ENCODE data around the gene TULP4. TPM values are rescaled to one million over a fixed set of nuclear protein-coding genes. Genes with fewer than 3 reads are reported as not detected.

Gene TULP4
- polyA plus RNA-seq, 1 donor (not counting 4 experiments of a cell fraction or from before 2014, with no cell fraction given): 13.1 TPM

DNA sequence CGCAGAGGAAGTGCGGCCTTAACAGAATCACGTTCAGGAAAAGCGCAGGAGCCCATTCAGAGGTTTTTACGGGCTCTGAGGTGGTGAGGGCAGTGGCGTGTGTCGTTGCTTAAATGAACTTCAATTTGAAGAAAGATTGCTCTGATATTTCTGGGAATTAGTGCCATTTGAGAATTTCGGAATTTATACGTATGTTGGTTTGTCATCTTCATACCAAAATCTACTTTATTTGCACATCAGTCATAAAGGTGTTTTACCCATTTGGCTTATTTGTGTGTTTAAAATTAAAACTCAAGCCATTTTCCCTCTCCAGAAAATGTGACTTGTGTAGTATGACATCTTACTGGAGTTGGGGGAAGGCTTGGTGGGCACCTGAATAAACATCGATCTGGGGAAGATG is 48.1 kb upstream of the TULP4 start:
- no peak overlapping the region for H2AFZ ChIP-seq (ENCODE audit: control insufficient read depth, low read length)
- H3K4me3 ChIP-seq (ENCODE audit: control insufficient read depth in 2 of 3, extremely low read depth in 1 of 3, insufficient read depth in 2 of 3, low read depth in 1 of 3, low read length in 3 of 3): no peak overlapping the region
- TF ChIP-seq, protein P1, sequence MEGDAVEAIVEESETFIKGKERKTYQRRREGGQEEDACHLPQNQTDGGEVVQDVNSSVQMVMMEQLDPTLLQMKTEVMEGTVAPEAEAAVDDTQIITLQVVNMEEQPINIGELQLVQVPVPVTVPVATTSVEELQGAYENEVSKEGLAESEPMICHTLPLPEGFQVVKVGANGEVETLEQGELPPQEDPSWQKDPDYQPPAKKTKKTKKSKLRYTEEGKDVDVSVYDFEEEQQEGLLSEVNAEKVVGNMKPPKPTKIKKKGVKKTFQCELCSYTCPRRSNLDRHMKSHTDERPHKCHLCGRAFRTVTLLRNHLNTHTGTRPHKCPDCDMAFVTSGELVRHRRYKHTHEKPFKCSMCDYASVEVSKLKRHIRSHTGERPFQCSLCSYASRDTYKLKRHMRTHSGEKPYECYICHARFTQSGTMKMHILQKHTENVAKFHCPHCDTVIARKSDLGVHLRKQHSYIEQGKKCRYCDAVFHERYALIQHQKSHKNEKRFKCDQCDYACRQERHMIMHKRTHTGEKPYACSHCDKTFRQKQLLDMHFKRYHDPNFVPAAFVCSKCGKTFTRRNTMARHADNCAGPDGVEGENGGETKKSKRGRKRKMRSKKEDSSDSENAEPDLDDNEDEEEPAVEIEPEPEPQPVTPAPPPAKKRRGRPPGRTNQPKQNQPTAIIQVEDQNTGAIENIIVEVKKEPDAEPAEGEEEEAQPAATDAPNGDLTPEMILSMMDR (optimal IDR thresholded peaks at IDR 0.05 in 1 of 3, IDR thresholded peaks at IDR 0.05 in 1 of 3, conservative IDR thresholded peaks at IDR 0.05 in 1 of 3; ENCODE audit: extremely low read depth in 1 of 3, insufficient read depth in 2 of 3, low read length in 3 of 3): no peak
- no peak for TF ChIP-seq EZH2 (IDR thresholded peaks at IDR 0.05; ENCODE audit: low read length)
- DNase-seq (ENCODE audit: low read depth, low spot score) (no peak), FAIRE-seq (no peak)
- H3K9ac ChIP-seq (ENCODE audit: control insufficient read depth, extremely low read depth, insufficient read depth, low read length): no peak overlapping the region
- H3K27me3 ChIP-seq (ENCODE audit: control insufficient read depth, extremely low read depth, insufficient read depth, low read length): no peaks in the 10 kb centered on the region
- no peaks in the 10 kb centered on the region for H3K9me1 ChIP-seq (ENCODE audit: control insufficient read depth, extremely low read depth, insufficient read depth, low read length)
- no peaks in the 10 kb centered on the region for H3K9me3 ChIP-seq (ENCODE audit: control insufficient read depth, low read depth, low read length)
- no peak overlapping the region for H3K4me2 ChIP-seq (ENCODE audit: control insufficient read depth, extremely low read depth, insufficient read depth, low read depth, low read length)
- H3K79me2 ChIP-seq (ENCODE audit: control insufficient read depth, insufficient read depth, low read length): peaks cover 23% of the 10 kb centered on the region
- H3K36me3 ChIP-seq (ENCODE audit: control insufficient read depth in 2 of 2, extremely low read depth in 1 of 2, insufficient read depth in 2 of 2, low read length in 2 of 2): peaks cover 0 to 4% of the 10 kb centered on the region in 2 experiments
- dilution Hi-C loops (cut with MboI; ENCODE audit: extremely low pct_ligation_motif_present, low sequenced_read_pairs): no loop called here
- H3K27ac ChIP-seq (ENCODE audit: control insufficient read depth, insufficient read depth, low read length): no peak overlapping the region
- H3K4me1 ChIP-seq (ENCODE audit: control insufficient read depth, extremely low read depth, insufficient read depth, low read length): peaks cover 4% of the 10 kb centered on the region
- peaks cover 3% of the 10 kb centered on the region for H4K20me1 ChIP-seq (ENCODE audit: control insufficient read depth, extremely low read depth, insufficient read depth, low read length)

DNA sequence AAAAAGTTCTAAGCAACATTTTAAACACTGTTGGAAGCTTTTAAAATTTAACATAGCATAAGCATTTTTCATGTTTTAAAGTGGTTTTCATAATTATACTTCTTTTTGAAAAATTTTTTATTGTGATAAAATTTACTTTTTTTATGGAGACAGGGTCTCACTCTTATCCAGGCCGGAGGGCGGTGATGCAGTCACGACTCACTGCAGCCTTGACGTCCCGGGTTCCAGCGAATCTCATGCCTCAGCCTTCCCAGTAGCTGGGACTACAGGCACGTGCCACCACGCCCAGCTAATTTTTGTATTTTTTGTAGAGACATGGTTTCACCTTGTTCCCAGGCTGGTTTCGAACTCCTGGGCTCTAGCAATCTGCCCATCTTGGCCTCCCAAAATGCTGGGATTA is 46.1 kb upstream of the TULP4 start:
- Histone ChIP-seq H3K27me3 (ENCODE audit: control insufficient read depth, extremely low read depth, insufficient read depth, low read length) (no peaks in the 10 kb centered on the region), H3K79me2 (ENCODE audit: control insufficient read depth, insufficient read depth, low read length) (peaks cover 22% of the 10 kb centered on the region), H4K20me1 (ENCODE audit: control insufficient read depth, extremely low read depth, insufficient read depth, low read length) (peaks cover 3% of the 10 kb centered on the region), H3K4me2 (ENCODE audit: control insufficient read depth, extremely low read depth, insufficient read depth, low read depth, low read length) (no peak overlapping the region), H2AFZ (ENCODE audit: control insufficient read depth, low read length) (no peak overlapping the region), H3K9ac (ENCODE audit: control insufficient read depth, extremely low read depth, insufficient read depth, low read length) (no peak overlapping the region), H3K27ac (ENCODE audit: control insufficient read depth, insufficient read depth, low read length) (peak overlapping the region; percentile 13), H3K36me3 (ENCODE audit: control insufficient read depth in 2 of 2, extremely low read depth in 1 of 2, insufficient read depth in 2 of 2, low read length in 2 of 2) (peaks cover 0 to 4% of the 10 kb centered on the region in 2 experiments), H3K4me1 (ENCODE audit: control insufficient read depth, extremely low read depth, insufficient read depth, low read length) (peaks cover 5% of the 10 kb centered on the region), H3K9me1 (ENCODE audit: control insufficient read depth, extremely low read depth, insufficient read depth, low read length) (no peaks in the 10 kb centered on the region), H3K4me3 (ENCODE audit: control insufficient read depth in 2 of 3, extremely low read depth in 1 of 3, insufficient read depth in 2 of 3, low read depth in 1 of 3, low read length in 3 of 3) (no peak overlapping the region), H3K9me3 (ENCODE audit: control insufficient read depth, low read depth, low read length) (no peaks in the 10 kb centered on the region)
- no peak for DNase-seq (ENCODE audit: low read depth, low spot score)
- no peak for FAIRE-seq
- TF ChIP-seq EZH2 (IDR thresholded peaks at IDR 0.05; ENCODE audit: low read length): no peak
- TF ChIP-seq, protein P1 (optimal IDR thresholded peaks at IDR 0.05 in 1 of 3, IDR thresholded peaks at IDR 0.05 in 1 of 3, conservative IDR thresholded peaks at IDR 0.05 in 1 of 3; ENCODE audit: extremely low read depth in 1 of 3, insufficient read depth in 2 of 3, low read length in 3 of 3): no peak
- dilution Hi-C loops (cut with MboI; ENCODE audit: extremely low pct_ligation_motif_present, low sequenced_read_pairs): no loop called here

All from keratinocyte (primary cell).